HUES48 (cell line): ENCODE data around the gene INPP5A.

Experiments used
- H3K27ac ChIP-seq: one replicate; pipeline ENCODE4 v1.7.0; 2013; ENCODE audit warnings: low read depth, low read length, inconsistent platforms
- H3K27me3 ChIP-seq: 2 replicates; pipeline ENCODE4 v1.6.1; 2013; ENCODE audit warnings: mild to moderate bottlenecking, low read length; ENCODE audit not compliant: control insufficient read depth, insufficient read depth
- H3K36me3 ChIP-seq: 2 replicates; pipeline ENCODE4 v1.6.1; 2013; ENCODE audit warnings: low read length; ENCODE audit not compliant: control insufficient read depth, insufficient read depth
- H3K4me1 ChIP-seq: 2 replicates; pipeline ENCODE4 v1.6.1; 2013; ENCODE audit warnings: mild to moderate bottlenecking, low read length; ENCODE audit not compliant: control insufficient read depth, insufficient read depth
- H3K4me3 ChIP-seq: 2 replicates; pipeline ENCODE4 v1.5.1; 2013; ENCODE audit warnings: mild to moderate bottlenecking, low read depth, low read length
- H3K9ac ChIP-seq: 2 replicates; pipeline ENCODE4 v1.6.1; 2013; ENCODE audit warnings: mild to moderate bottlenecking, low read depth, low read length, moderate library complexity
- H3K9me3 ChIP-seq: 2 replicates; pipeline ENCODE4 v1.6.1; 2013; ENCODE audit warnings: low read length; ENCODE audit not compliant: control insufficient read depth, insufficient read depth

The INPP5A gene

GRCh38 chr10:132496360-132497062 is 41.1 kb upstream of the INPP5A start:
- no peak overlapping the region for H3K9ac ChIP-seq
- H3K27me3 ChIP-seq: no peaks in the 10 kb centered on the region
- no peak overlapping the region for H3K4me3 ChIP-seq
- H3K4me1 ChIP-seq: no peaks in the 10 kb centered on the region
- H3K9me3 ChIP-seq: no peaks in the 10 kb centered on the region
- no peak overlapping the region for H3K27ac ChIP-seq
- no peaks in the 10 kb centered on the region for H3K36me3 ChIP-seq

GRCh38 chr10:132497063-132497680 is 40.4 kb upstream of the INPP5A start:
- no peak overlapping the region for H3K4me3 ChIP-seq
- no peaks in the 10 kb centered on the region for H3K27me3 ChIP-seq

GRCh38 chr10:132497861-132498561 is 39.6 kb upstream of the INPP5A start:
- Histone ChIP-seq H3K27ac (no peak overlapping the region), H3K27me3 (no peaks in the 10 kb centered on the region), H3K4me1 (no peaks in the 10 kb centered on the region), H3K9me3 (no peaks in the 10 kb centered on the region), H3K9ac (no peak overlapping the region), H3K36me3 (no peaks in the 10 kb centered on the region), H3K4me3 (no peak overlapping the region)

More at GRCh38 chr10:132497063-132497680, 40.4 kb upstream of the INPP5A start:
- H3K9me3 ChIP-seq: no peaks in the 10 kb centered on the region
- no peak overlapping the region for H3K9ac ChIP-seq
- H3K36me3 ChIP-seq: no peaks in the 10 kb centered on the region
- H3K27ac ChIP-seq: no peak overlapping the region
- H3K4me1 ChIP-seq: no peaks in the 10 kb centered on the region

GRCh38 chr10:132498562-132499366 is 38.8 kb upstream of the INPP5A start:
- H3K9me3 ChIP-seq: no peaks in the 10 kb centered on the region
- H3K27me3 ChIP-seq: no peaks in the 10 kb centered on the region
- H3K4me1 ChIP-seq: no peaks in the 10 kb centered on the region
- H3K9ac ChIP-seq: no peak overlapping the region
- H3K27ac ChIP-seq: no peak overlapping the region
- H3K36me3 ChIP-seq: no peaks in the 10 kb centered on the region
- no peak overlapping the region for H3K4me3 ChIP-seq

- no peak overlapping the region for H3K27ac ChIP-seq
- no peaks in the 10 kb centered on the region for H3K9me3 ChIP-seq
- no peaks in the 10 kb centered on the region for H3K4me1 ChIP-seq
- no peaks in the 10 kb centered on the region for H3K36me3 ChIP-seq
- no peak overlapping the region for H3K4me3 ChIP-seq
- no peak overlapping the region for H3K9ac ChIP-seq
- H3K27me3 ChIP-seq: no peaks in the 10 kb centered on the region
Measured at GRCh38 chr10:132499367-132499685, 38.3 kb upstream of the INPP5A start.

GRCh38 chr10:132500781-132501415 is 36.7 kb upstream of the INPP5A start:
- no peak overlapping the region for H3K9ac ChIP-seq
- H3K27me3 ChIP-seq: no peaks in the 10 kb centered on the region
- no peak overlapping the region for H3K27ac ChIP-seq
- H3K4me1 ChIP-seq: no peaks in the 10 kb centered on the region
- H3K36me3 ChIP-seq: no peaks in the 10 kb centered on the region
- no peaks in the 10 kb centered on the region for H3K9me3 ChIP-seq
- no peak overlapping the region for H3K4me3 ChIP-seq

- Histone ChIP-seq H3K27me3 (no peaks in the 10 kb centered on the region), H3K9me3 (no peaks in the 10 kb centered on the region)
Measured at GRCh38 chr10:132502544-132503300, 34.9 kb upstream of the INPP5A start.

GRCh38 chr10:132503581-132504421 is 33.8 kb upstream of the INPP5A start:
- Histone ChIP-seq H3K9me3 (no peaks in the 10 kb centered on the region), H3K36me3 (no peaks in the 10 kb centered on the region), H3K4me3 (no peak overlapping the region), H3K27ac (no peak overlapping the region), H3K4me1 (no peaks in the 10 kb centered on the region), H3K27me3 (no peaks in the 10 kb centered on the region), H3K9ac (no peak overlapping the region)

More at GRCh38 chr10:132502544-132503300, 34.9 kb upstream of the INPP5A start:
- H3K4me3 ChIP-seq: no peak overlapping the region
- H3K9ac ChIP-seq: no peak overlapping the region
- H3K27ac ChIP-seq: no peak overlapping the region
- no peaks in the 10 kb centered on the region for H3K36me3 ChIP-seq
- no peaks in the 10 kb centered on the region for H3K4me1 ChIP-seq

GRCh38 chr10:132504501-132505272 is 32.9 kb upstream of the INPP5A start:
- Histone ChIP-seq H3K9me3 (no peaks in the 10 kb centered on the region), H3K4me3 (no peak overlapping the region), H3K36me3 (no peaks in the 10 kb centered on the region), H3K9ac (no peak overlapping the region), H3K27ac (no peak overlapping the region), H3K4me1 (no peaks in the 10 kb centered on the region), H3K27me3 (no peaks in the 10 kb centered on the region)
